Measurements from ENCODE around the gene TTI1.

- no peak for TF ChIP-seq ZNF639 (tag by site-specific recombination; IDR thresholded peaks at IDR 0.05)
- TF ChIP-seq ZSCAN30 (tag by site-specific recombination; IDR thresholded peaks at IDR 0.05) = no peak
- TF ChIP-seq ZNF629 (tag by site-specific recombination; IDR thresholded peaks at IDR 0.05) = no peak
- no peak for TF ChIP-seq REST (tag by site-specific recombination; IDR thresholded peaks at IDR 0.05)
- no peak for TF ChIP-seq KLF16 (tag by site-specific recombination; IDR thresholded peaks at IDR 0.05)
- TF ChIP-seq ZBTB8A (tag by site-specific recombination; IDR thresholded peaks at IDR 0.05) = no peak
- no peak for TF ChIP-seq ZSCAN5A (tag by site-specific recombination; IDR thresholded peaks at IDR 0.05)
- TF ChIP-seq ZFP37 (tag by site-specific recombination; IDR thresholded peaks at IDR 0.05) = no peak
- no peak for TF ChIP-seq CTCF (tag by site-specific recombination; IDR thresholded peaks at IDR 0.05)
- no peak for TF ChIP-seq ZBTB17 (tag by site-specific recombination; IDR thresholded peaks at IDR 0.05)
- no peak for TF ChIP-seq ZNF596 (tag by site-specific recombination; IDR thresholded peaks at IDR 0.05)
- no peak for TF ChIP-seq ZNF830 (tag by site-specific recombination; IDR thresholded peaks at IDR 0.05; ENCODE audit: low read depth)
- no peak for TF ChIP-seq YY1 (tag by site-specific recombination; IDR thresholded peaks at IDR 0.05)
These were observed 8.8 kb downstream of the TTI1 start for GRCh38 chr20:38024496-38024895.

All from HEK293 (cell line).